H1 (cell line): ENCODE measurements around the gene BRMS1L. TPM values are rescaled to one million over a fixed set of nuclear protein-coding genes. Genes with fewer than 3 reads are reported as not detected.

Experiments used
- CTCF ChIA-PET: fragments of 300-600 bp; sonication (Branson Sonifier 250); formaldehyde crosslinking; loops from one replicate; lab custom pipeline; 2021; ENCODE audit not compliant: partially characterized antibody; lab: Charles Lee
- POLR2A ChIA-PET: fragments of 300-600 bp; sonication (Branson Sonifier 250); formaldehyde crosslinking; loops from one replicate; lab custom pipeline; 2021; ENCODE audit warnings: inconsistent platforms; ENCODE audit not compliant: partially characterized antibody; lab: Charles Lee
- DNase-seq, 2 experiments: peaks; one replicate each; pipeline versions ENCODE4 v3.0.0 to v3.0.0-alpha.2; 2010 to 2022; ENCODE audit warnings: low spot score in 2 of 2, low read depth in 1 of 2, mixed read lengths in 1 of 2
- FAIRE-seq: peaks from 2 replicates; lab custom pipeline; 2011; peaks lifted over from hg19 to GRCh38; lab: Jason Lieb, UNC
- H2AFZ ChIP-seq: 2 replicates; pipeline ENCODE4 v1.8.1; 2012; ENCODE audit warnings: low read length, inconsistent platforms
- H2AK5ac ChIP-seq: 2 replicates; pipeline ENCODE4 v1.6.1; 2013; ENCODE audit warnings: low read depth, low read length
- H2BK120ac ChIP-seq: replicated peaks from 2 replicates; pipeline ENCODE3; 2013; ENCODE audit warnings: low read depth, low read length, inconsistent platforms
- H2BK12ac ChIP-seq: 2 replicates; pipeline ENCODE4 v1.6.1; 2013; ENCODE audit warnings: low read depth, low read length
- H2BK15ac ChIP-seq: 2 replicates; pipeline ENCODE4 v1.6.1; 2013; ENCODE audit warnings: low read length
- H2BK20ac ChIP-seq: 2 replicates; pipeline ENCODE4 v1.6.1; 2013; ENCODE audit warnings: low read length
- H2BK5ac ChIP-seq: 2 replicates; pipeline ENCODE4 v1.6.1; 2013; ENCODE audit warnings: low read depth, low read length
- H3K14ac ChIP-seq: 2 replicates; pipeline ENCODE4 v1.6.1; 2013; ENCODE audit warnings: inconsistent platforms; ENCODE audit not compliant: insufficient read length
- H3K18ac ChIP-seq: 2 replicates; pipeline ENCODE4 v1.6.1; 2013; ENCODE audit warnings: low read length; ENCODE audit errors: extremely low read depth
- H3K23ac ChIP-seq: 2 replicates; pipeline ENCODE4 v1.6.1; 2013; ENCODE audit warnings: inconsistent platforms; ENCODE audit not compliant: insufficient read length
- H3K23me2 ChIP-seq: 2 replicates; pipeline ENCODE4 v1.6.1; 2013; ENCODE audit warnings: low read depth, low read length
- H3K27ac ChIP-seq: 2 replicates; pipeline ENCODE4 v1.6.1; 2011; ENCODE audit warnings: low read depth, low read length, inconsistent platforms
- H3K27me3 ChIP-seq, 4 experiments: replicated peaks in 1 of 4; 1 replicate in 1 of 4; 2 replicates in 3 of 4; pipeline versions ENCODE4 v1.6.1 to v1.8.1; 2011 to 2013; ENCODE audit warnings: low read length in 3 of 4, mild to moderate bottlenecking in 3 of 4, inconsistent platforms in 2 of 4, mixed read lengths in 2 of 4, moderate library complexity in 1 of 4; ENCODE audit not compliant: control insufficient read depth in 3 of 4, insufficient read depth in 3 of 4; ENCODE audit errors: extremely low read depth in 1 of 4
- H3K36me3 ChIP-seq, 4 experiments: 2 replicates each; pipeline versions ENCODE4 v1.6.1 to v1.8.1; 2011 to 2013; ENCODE audit warnings: mild to moderate bottlenecking in 4 of 4, low read length in 3 of 4, moderate library complexity in 2 of 4, control low read depth in 1 of 4, inconsistent platforms in 1 of 4; ENCODE audit not compliant: insufficient read depth in 4 of 4, control insufficient read depth in 2 of 4
- H3K4ac ChIP-seq: replicated peaks from 2 replicates; pipeline ENCODE3; 2013; ENCODE audit warnings: low read length, low read depth, mixed read lengths, inconsistent platforms; ENCODE audit not compliant: insufficient read length
- H3K4me1 ChIP-seq, 4 experiments: replicated peaks in 1 of 4; 1 replicate in 1 of 4; 2 replicates in 3 of 4; pipeline versions ENCODE4 v1.6.1 to v1.8.1; 2011 to 2013; ENCODE audit warnings: low read length in 3 of 4, inconsistent platforms in 2 of 4, mixed read lengths in 1 of 4; ENCODE audit not compliant: insufficient read depth in 4 of 4, control insufficient read depth in 3 of 4
- H3K4me2 ChIP-seq, 2 experiments: 2 replicates each; pipeline versions ENCODE4 v1.6.1 to v1.8.1; 2011 to 2013; ENCODE audit warnings: low read depth in 2 of 2, low read length in 2 of 2, control low read depth in 1 of 2, inconsistent platforms in 1 of 2, mild to moderate bottlenecking in 1 of 2; ENCODE audit not compliant: insufficient read depth in 1 of 2
- H3K4me3 ChIP-seq, 4 experiments: fragments of 200-600, 300-600 bp in 1 of 4; sonication (generic), shearing (Covaris generic), sonication (Bioruptor Twin) in 1 of 4; 2 replicates each; pipeline versions ENCODE4 v1.5.1 to v1.8.1; 2011 to 2016; ENCODE audit warnings: low read length in 4 of 4, low read depth in 3 of 4, control low read depth in 2 of 4, inconsistent platforms in 2 of 4, mild to moderate bottlenecking in 2 of 4, mixed read lengths in 1 of 4, moderate library complexity in 1 of 4; ENCODE audit not compliant: insufficient read depth in 2 of 4; ENCODE audit errors: extremely low read depth in 1 of 4
- H3K56ac ChIP-seq: replicated peaks from 2 replicates; pipeline ENCODE3; 2013; ENCODE audit warnings: low read depth, mild to moderate bottlenecking, mixed read lengths, low read length, inconsistent platforms; ENCODE audit not compliant: insufficient read length
- H3K79me1 ChIP-seq: 2 replicates; pipeline ENCODE4 v1.6.1; 2013; ENCODE audit warnings: low read depth, low read length, control low read depth
- H3K79me2 ChIP-seq, 2 experiments: 2 replicates each; pipeline versions ENCODE4 v1.6.1 to v1.8.1; 2012 to 2013; ENCODE audit warnings: low read length in 2 of 2, mild to moderate bottlenecking in 2 of 2, inconsistent platforms in 1 of 2; ENCODE audit not compliant: insufficient read depth in 2 of 2, control insufficient read depth in 1 of 2
- H3K9ac ChIP-seq, 4 experiments: replicated peaks in 1 of 4; 1 replicate in 1 of 4; 2 replicates in 3 of 4; pipeline versions ENCODE4 v1.6.1 to v1.8.1; 2011 to 2013; ENCODE audit warnings: low read depth in 3 of 4, low read length in 3 of 4, control low read depth in 2 of 4, mild to moderate bottlenecking in 2 of 4, moderate library complexity in 2 of 4, inconsistent platforms in 1 of 4; ENCODE audit errors: extremely low read depth in 1 of 4
- H3K9me3 ChIP-seq, 2 experiments: 2 replicates each; pipeline versions ENCODE4 v1.6.1 to v1.8.1; 2012 to 2013; ENCODE audit warnings: mild to moderate bottlenecking in 2 of 2, moderate library complexity in 2 of 2, control low read depth in 1 of 2, inconsistent platforms in 1 of 2, low read depth in 1 of 2, low read length in 1 of 2, mixed read lengths in 1 of 2; ENCODE audit not compliant: insufficient read depth in 2 of 2
- H4K20me1 ChIP-seq, 2 experiments: replicated peaks in 1 of 2; 2 replicates each; pipeline versions ENCODE3 to v1.8.1; 2011 to 2013; ENCODE audit warnings: inconsistent platforms in 2 of 2, low read length in 2 of 2, mild to moderate bottlenecking in 1 of 2; ENCODE audit not compliant: insufficient read depth in 2 of 2, control insufficient read depth in 1 of 2
- H4K5ac ChIP-seq: 2 replicates; pipeline ENCODE4 v1.6.1; 2013; ENCODE audit warnings: low read length, low read depth, mixed read lengths, inconsistent platforms; ENCODE audit not compliant: insufficient read length
- H4K8ac ChIP-seq: 2 replicates; pipeline ENCODE4 v1.8.0; 2013; ENCODE audit warnings: mild to moderate bottlenecking, moderate library complexity, low read length, inconsistent platforms; ENCODE audit not compliant: insufficient read depth; ENCODE audit errors: extremely low read depth
- H4K91ac ChIP-seq: replicated peaks from 2 replicates; pipeline ENCODE3; 2013; ENCODE audit warnings: low read length, mixed read lengths, inconsistent platforms; ENCODE audit not compliant: insufficient read length
- ASH2L ChIP-seq: fragments of 200-600, 300-600 bp; sonication (generic); IDR thresholded peaks from one replicate; pipeline ENCODE4 v1.7.1; 2017; ENCODE audit warnings: low read length
- CREB1 ChIP-seq: IDR thresholded peaks from 2 replicates; pipeline ENCODE4 v1.6.1; 2012; ENCODE audit warnings: inconsistent platforms
- CTBP2 ChIP-seq: IDR thresholded peaks from 2 replicates; pipeline ENCODE4 v1.7.0; 2011; ENCODE audit warnings: borderline replicate concordance, mild to moderate bottlenecking, moderate library complexity, mixed read lengths, low read length; ENCODE audit not compliant: insufficient read depth, insufficient read length
- EP300 ChIP-seq, 2 experiments: IDR thresholded peaks; 1 replicate in 1 of 2; 2 replicates in 1 of 2; pipeline ENCODE4 v1.6.1; 2011 to 2012; ENCODE audit warnings: low read depth in 2 of 2, low read length in 2 of 2, mild to moderate bottlenecking in 2 of 2, borderline replicate concordance in 1 of 2, inconsistent platforms in 1 of 2, moderate library complexity in 1 of 2
- FOSL1 ChIP-seq: IDR thresholded peaks from 2 replicates; pipeline ENCODE4 v1.6.1; 2011; ENCODE audit warnings: mild to moderate bottlenecking, low read depth, low read length, moderate library complexity; ENCODE audit not compliant: insufficient read depth
- HDAC6 ChIP-seq: IDR thresholded peaks from one replicate; pipeline ENCODE4 v1.7.1; 2012; ENCODE audit warnings: low read depth, mild to moderate bottlenecking, inconsistent platforms, low read length, moderate library complexity
- KDM4A ChIP-seq: IDR thresholded peaks from one replicate; pipeline ENCODE4 v1.7.1; 2012; ENCODE audit warnings: low read depth, mild to moderate bottlenecking, moderate library complexity, low read length, inconsistent platforms; ENCODE audit not compliant: severe bottlenecking
- NRF1 ChIP-seq: IDR thresholded peaks from 2 replicates; pipeline ENCODE4 v1.6.1; 2011; ENCODE audit warnings: mild to moderate bottlenecking, low read depth, low read length, improper control_type of control experiment
- SRF ChIP-seq: IDR thresholded peaks from 2 replicates; pipeline ENCODE4 v1.6.1; 2011; ENCODE audit warnings: mild to moderate bottlenecking, low read depth, low read length, moderate library complexity
- TAF7 ChIP-seq: optimal IDR thresholded peaks from 2 replicates; pipeline ENCODE3; 2011; ENCODE audit warnings: low read depth, mild to moderate bottlenecking, inconsistent platforms, low read length, moderate library complexity, borderline replicate concordance
- TCF12 ChIP-seq: IDR thresholded peaks from 2 replicates; pipeline ENCODE4 v1.6.1; 2011; ENCODE audit warnings: low read depth, mild to moderate bottlenecking, low read length
- YY1 ChIP-seq: IDR thresholded peaks from 2 replicates; pipeline ENCODE4 v1.6.1; 2011; ENCODE audit warnings: low read depth, mild to moderate bottlenecking, low read length
- WGBS, 2 experiments: shearing (Covaris generic) in 1 of 2; methylation state at CpG; one replicate each; pipeline versions ENCODE4 v1.1.6 to v1.1.7; 2013 to 2015; ENCODE audit warnings: low lambda C conversion rate in 2 of 2, mixed read lengths in 2 of 2, inconsistent platforms in 1 of 2, low coverage in 1 of 2, missing lambda C conversion rate in 1 of 2; ENCODE audit not compliant: insufficient replicate concordance in 2 of 2, insufficient coverage in 1 of 2, insufficient read length in 1 of 2; ENCODE audit errors: extremely low coverage in 1 of 2, missing lambda C conversion rate in 1 of 2; 5-methylcytosine and 5-hydroxymethylcytosine counted together
- polyA plus RNA-seq, 7 experiments: library from polyadenylated mRNA; depleted of rRNA in 3 of 7; stranded (reverse) in 5 of 7; unstranded in 2 of 7; fragments of >200 nt in 5 of 7; fragments of 200-250 nt in 2 of 7; gene quantifications; 1 replicate in 5 of 7; 2 replicates in 1 of 7; 4 replicates in 1 of 7; pipeline versions ENCODE4 v1.2.1 to v1.2.3, GENCODE V29; 2011 to 2013; ENCODE audit warnings: missing spikeins in 2 of 7, mixed read lengths in 2 of 7
- total RNA-seq: library from RNA; stranded (reverse); fragmentation: NEBNext Ultra II Directional; extraction: Animal tissue kit (Norgen Biotek cat#: 25700); gene quantifications from 2 replicates; pipeline ENCODE4 v1.2.1, GENCODE V29; 2021
- TF ChIP-seq, protein P1 (sequence below): IDR thresholded peaks from 2 replicates; pipeline ENCODE4 v1.6.1; 2012; ENCODE audit warnings: low read length, inconsistent platforms

Gene BRMS1L
- total and polyA plus RNA-seq, 2 of the 8 experiments (the other 6 are each of a cell fraction or from before 2014, with no cell fraction given): 4.4 to 10.9 TPM

DNA sequence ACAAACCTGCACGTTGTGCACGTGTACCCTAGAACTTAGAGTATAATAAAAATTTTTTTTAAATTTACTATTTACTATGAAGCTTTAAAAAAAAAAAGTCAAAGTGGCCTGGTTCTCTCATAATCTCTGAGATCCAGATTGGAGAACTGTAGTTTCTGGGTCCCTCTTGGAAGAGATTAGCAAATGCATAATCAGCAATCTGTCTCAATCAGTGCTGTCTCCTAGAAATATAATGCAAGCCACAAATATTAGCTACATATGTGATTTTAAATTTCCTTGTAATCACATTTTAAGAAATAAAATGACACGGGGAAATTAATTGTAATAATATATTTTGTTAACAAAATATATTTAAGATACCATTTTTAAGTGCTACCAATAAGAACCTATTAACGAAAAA is 49.3 kb upstream of the BRMS1L start:
- peaks cover 3% of the 10 kb centered on the region; the same call in 1 of the 2 replicates for H3K79me1 ChIP-seq
- no peak for FAIRE-seq
- H2AFZ ChIP-seq: no peak overlapping the region
- no peaks in the 10 kb centered on the region for H4K20me1 ChIP-seq
- no peaks in the 10 kb centered on the region for H3K4me1 ChIP-seq
- no peak overlapping the region for H4K5ac ChIP-seq
- no peaks in the 10 kb centered on the region for H3K23me2 ChIP-seq
- H3K56ac ChIP-seq: no peak overlapping the region
- H2BK12ac ChIP-seq: no peak overlapping the region
- no peak overlapping the region for H3K9ac ChIP-seq
- H2BK120ac ChIP-seq: no peak overlapping the region
- H3K79me2 ChIP-seq: peaks cover 0 to 25% of the 10 kb centered on the region in 2 experiments; a peak in 2 of 4 replicates
- no peaks in the 10 kb centered on the region for H3K36me3 ChIP-seq
- H4K8ac ChIP-seq: no peak overlapping the region
- ChIA-PET POLR2A (interaction anchor here (0.6 kb wide), 1 partner anchor 50 kb away, joined by 5 read pairs; no protein-coding TSS in a partner anchor), CTCF (interaction anchor here (0.6 to 1.7 kb wide), 5 partner anchors 12 to 1903 kb away, joined by 3 to 4 read pairs (median 3); no protein-coding TSS in a partner anchor)
- H3K27me3 ChIP-seq: no peaks in the 10 kb centered on the region
- no peak overlapping the region for H2AK5ac ChIP-seq
- H2BK20ac ChIP-seq: no peak overlapping the region
- H2BK15ac ChIP-seq: no peak overlapping the region
- H2BK5ac ChIP-seq: no peak overlapping the region
- no peak overlapping the region for H3K27ac ChIP-seq
- 86% methylated on average over 4 of the region's 4 CpGs; no CpG with 5 or more reads in 1 of the 2 experiments for WGBS, 2 experiments
- H3K23ac ChIP-seq: no peak overlapping the region
- DNase-seq: no peak
- no peak overlapping the region for H3K18ac ChIP-seq
- H3K14ac ChIP-seq: no peak overlapping the region
- H3K4me2 ChIP-seq: no peak overlapping the region
- H3K4me3 ChIP-seq: no peak overlapping the region
- H3K9me3 ChIP-seq: no peaks in the 10 kb centered on the region
- no peak overlapping the region for H3K4ac ChIP-seq
- H4K91ac ChIP-seq: no peak overlapping the region
- no peak for TF ChIP-seq CTBP2
- TF ChIP-seq SRF: no peak
- no peak for TF ChIP-seq CREB1
- no peak for TF ChIP-seq TCF12
- no peak for TF ChIP-seq ASH2L
- TF ChIP-seq NRF1: no peak
- no peak for TF ChIP-seq TAF7
- TF ChIP-seq, protein P1, sequence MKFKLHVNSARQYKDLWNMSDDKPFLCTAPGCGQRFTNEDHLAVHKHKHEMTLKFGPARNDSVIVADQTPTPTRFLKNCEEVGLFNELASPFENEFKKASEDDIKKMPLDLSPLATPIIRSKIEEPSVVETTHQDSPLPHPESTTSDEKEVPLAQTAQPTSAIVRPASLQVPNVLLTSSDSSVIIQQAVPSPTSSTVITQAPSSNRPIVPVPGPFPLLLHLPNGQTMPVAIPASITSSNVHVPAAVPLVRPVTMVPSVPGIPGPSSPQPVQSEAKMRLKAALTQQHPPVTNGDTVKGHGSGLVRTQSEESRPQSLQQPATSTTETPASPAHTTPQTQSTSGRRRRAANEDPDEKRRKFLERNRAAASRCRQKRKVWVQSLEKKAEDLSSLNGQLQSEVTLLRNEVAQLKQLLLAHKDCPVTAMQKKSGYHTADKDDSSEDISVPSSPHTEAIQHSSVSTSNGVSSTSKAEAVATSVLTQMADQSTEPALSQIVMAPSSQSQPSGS: no peak
- no peak for TF ChIP-seq YY1
- no peak for TF ChIP-seq FOSL1
- TF ChIP-seq KDM4A: no peak
- no peak for TF ChIP-seq EP300 (IDR thresholded peaks at IDR 0.05; ENCODE audit: borderline replicate concordance in 1 of 2, low read depth in 2 of 2, low read length in 2 of 2)
- TF ChIP-seq HDAC6: no peak
